ENCODE data around the gene FASTKD1.
"Not testable (repeated sequence)": the region's sequence is repeated elsewhere in the genome, so short reads cannot be mapped to it uniquely, and the experiment has no call there.

The FASTKD1 gene

GRCh38 chr2:169570752-169571151 lies 2.9 kb downstream of the FASTKD1 start:
- not testable (repeated sequence) for ATAC-seq

DNA sequence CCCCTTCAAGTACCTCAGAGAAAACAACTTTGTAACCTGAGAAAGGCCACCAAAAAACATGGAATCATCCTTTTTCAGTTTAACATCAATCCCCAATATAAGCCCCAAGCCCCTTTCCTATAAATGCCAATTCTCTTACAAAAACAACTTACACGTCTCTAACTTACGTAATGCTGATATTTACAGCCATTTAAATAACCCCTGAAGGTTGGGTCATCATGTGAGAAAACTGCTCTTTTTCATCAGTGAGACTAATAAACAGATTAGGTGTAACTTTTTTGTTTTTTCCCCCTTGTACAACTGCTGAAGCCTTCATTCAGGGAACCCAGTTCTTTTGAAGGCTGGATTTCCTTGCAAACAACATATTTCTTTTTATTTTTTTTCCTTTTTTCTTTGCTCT lies 3.7 kb downstream of the FASTKD1 start:
- DNase-seq (no peak), ATAC-seq (no peak)

More at GRCh38 chr2:169570752-169571151, 2.9 kb downstream of the FASTKD1 start:
- not testable (repeated sequence) for DNase-seq

- DNase-seq (no peak), ATAC-seq (no peak)
Observed at GRCh38 chr2:169565686-169566085, 8.0 kb downstream of the FASTKD1 start.

DNA sequence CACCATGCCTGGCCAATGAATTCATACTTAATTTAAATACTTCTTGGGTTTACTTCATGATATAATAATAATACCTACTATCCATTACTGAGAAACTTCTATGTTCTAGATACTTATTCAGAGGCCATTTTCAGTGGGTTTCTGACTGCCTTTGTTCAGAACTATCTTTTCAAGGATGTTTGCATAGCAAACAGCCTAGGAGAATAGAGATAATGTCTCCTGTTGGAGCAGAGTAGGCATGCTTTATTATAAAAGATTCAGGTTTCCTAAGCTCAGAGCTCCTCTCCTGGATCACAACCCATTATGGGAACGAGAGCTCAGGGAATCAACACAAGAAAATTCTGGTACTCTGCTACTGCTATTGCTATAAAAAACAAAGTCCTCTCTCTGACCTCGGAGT lies 11.1 kb downstream of the FASTKD1 start:
- no peak for ATAC-seq

DNA sequence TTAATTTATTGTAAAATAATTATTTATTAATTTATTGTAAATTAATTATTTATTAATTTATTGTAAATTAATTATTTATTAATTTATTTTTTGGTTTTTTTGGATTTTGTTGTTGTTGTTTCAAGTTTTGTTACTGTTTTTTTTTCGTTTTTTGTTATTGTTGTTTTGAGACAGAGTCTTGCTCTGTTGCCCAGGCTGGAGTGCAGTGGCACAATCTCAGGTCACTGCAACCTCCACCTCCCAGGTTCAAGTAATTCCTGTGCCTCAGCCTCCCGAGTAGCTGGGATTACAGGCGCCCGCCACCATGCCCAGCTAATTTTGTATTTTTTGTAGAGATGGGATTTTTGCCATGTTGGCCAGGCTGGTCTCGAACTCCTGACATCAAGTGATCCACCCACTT lies 11.6 kb downstream of the FASTKD1 start:
- DNase-seq, ATAC-seq: not testable (repeated sequence)

More for the DNA sequence above, 11.1 kb downstream of the FASTKD1 start:
- DNase-seq: no peak

GRCh38 chr2:169561364-169561763 lies 12.3 kb downstream of the FASTKD1 start:
- no peak for ATAC-seq
- no peak for DNase-seq

DNA sequence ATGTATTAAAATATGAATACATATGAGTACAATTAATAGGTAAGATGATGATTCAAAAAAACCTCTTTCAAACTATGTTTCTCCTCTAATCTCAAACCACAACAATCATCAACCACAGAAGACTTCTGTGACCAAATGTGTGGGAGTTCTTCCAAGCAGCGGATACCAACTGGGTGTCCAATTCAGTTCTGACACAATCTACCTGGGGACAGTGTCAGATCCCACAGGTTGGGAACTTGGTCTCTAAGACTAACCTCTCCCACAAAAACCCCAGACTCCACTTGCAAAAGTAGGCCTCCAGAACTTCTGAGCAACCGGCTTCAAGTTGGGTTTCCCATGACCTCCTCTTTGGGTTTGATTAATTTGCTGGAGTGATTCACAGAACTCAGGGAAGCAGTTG lies 26.9 kb downstream of the FASTKD1 start:
- peak; percentile 46 for ATAC-seq
- no peak for DNase-seq

DNA sequence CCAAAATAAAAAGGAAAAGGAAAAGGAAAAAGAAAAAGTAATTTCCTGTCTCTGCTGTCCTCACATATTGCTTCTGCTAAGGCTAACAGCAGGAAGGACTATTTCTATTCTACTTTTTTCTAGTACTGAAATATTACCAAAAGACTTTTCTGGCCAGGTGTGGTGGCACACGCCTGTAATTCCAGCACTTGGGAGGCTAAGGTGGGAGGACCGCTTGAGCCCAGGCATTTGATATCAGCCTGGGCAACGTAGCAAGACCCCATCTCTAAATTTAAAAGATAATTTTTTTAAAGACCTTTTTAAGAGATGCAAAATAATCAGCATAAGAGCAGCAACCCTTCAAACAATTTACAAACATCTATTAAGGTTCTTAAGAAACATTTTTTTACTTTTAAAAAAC lies 31.2 kb downstream of the FASTKD1 start:
- ATAC-seq: no peak
- no peak for DNase-seq

DNA sequence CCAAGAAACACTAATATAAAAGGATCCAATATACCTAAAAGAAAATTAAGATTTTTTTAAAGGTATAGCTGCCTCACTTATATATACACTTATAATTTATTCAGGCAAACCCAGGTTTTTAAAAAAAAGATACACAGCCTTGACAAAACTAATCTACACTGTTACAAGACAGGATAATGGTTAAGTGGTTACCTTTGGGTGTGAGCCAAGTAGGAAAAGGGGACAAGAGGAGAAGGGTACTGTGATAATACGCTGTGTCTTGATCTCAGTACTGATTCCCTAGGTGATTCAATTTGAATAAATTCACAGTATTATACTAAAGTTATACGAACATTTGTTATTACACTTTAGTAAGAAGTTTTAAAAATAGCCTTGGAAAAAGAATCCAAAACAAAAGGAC lies 33.5 kb downstream of the FASTKD1 start:
- DNase-seq: no peak
- ATAC-seq: no peak

GRCh38 chr2:169539460-169539859 lies 34.2 kb downstream of the FASTKD1 start:
- not testable (repeated sequence) for DNase-seq

DNA sequence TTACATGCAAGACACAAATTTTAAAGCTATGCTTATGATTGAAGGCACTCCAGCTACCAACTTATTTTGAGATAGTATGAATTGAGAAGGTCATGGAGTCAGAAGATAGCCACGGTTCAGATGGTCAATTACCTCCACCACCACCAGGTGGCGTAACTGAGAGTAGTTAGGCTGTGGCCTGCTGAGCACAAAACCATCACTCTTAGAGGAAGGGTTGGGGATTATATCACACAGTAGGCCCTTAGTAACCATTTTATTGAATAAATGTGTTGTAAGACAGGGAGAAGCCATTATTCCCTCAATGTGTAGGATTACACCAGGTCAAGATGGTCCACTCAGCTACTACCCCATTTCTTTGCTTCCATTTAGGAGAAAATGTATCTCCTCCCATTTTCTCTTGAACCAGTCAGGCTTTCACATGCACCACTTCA lies 45.4 kb downstream of the FASTKD1 start:
- ATAC-seq: peak; percentile 63
- peak; percentile 81 for DNase-seq

More at GRCh38 chr2:169539460-169539859, 34.2 kb downstream of the FASTKD1 start:
- not testable (repeated sequence) for ATAC-seq

DNA sequence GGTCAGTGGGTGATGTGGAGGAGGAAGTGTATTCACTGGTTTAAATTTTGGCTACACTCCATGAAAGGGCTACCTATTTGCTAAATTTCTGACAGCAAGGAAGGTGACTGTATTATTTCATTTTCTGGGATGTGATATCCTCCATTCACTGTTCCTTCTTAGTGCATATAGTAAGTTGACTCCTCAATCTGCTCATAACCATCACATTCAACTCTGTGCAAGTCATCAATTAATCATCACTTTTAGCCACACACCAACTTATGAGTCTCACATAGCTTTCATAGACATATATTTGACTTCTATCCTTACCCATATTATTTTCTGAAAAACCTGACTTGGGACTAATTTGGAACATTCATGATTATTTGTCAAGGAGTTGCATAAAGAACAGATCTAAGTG lies 47.2 kb downstream of the FASTKD1 start:
- no peak for DNase-seq
- ATAC-seq: no peak

- DNase-seq (no peak), ATAC-seq (no peak)
Observed at GRCh38 chr2:169525434-169525833, 48.2 kb downstream of the FASTKD1 start.

- ATAC-seq (no peak), DNase-seq (no peak)
Observed at GRCh38 chr2:169523681-169524080, 50.0 kb downstream of the FASTKD1 start.

DNA sequence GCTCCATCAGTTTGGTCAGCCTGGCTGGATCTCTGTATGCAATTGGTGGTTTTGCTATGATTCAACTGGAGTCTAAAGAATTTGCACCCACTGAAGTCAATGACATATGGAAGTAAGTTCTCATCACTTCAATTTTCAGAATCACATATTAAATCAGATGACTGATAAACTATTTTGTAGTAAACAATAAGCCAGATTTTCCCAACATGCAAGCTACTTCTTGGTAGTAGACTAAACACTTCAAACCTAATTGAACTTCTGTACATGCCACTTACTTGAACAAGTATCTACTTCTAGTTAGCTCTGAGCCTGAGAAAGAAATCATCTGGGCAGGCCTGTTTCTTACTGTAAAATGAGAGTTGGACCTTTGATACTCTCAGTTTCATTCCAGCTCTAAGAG lies 52.8 kb downstream of the FASTKD1 start:
- DNase-seq (no peak), ATAC-seq (no peak)

DNA sequence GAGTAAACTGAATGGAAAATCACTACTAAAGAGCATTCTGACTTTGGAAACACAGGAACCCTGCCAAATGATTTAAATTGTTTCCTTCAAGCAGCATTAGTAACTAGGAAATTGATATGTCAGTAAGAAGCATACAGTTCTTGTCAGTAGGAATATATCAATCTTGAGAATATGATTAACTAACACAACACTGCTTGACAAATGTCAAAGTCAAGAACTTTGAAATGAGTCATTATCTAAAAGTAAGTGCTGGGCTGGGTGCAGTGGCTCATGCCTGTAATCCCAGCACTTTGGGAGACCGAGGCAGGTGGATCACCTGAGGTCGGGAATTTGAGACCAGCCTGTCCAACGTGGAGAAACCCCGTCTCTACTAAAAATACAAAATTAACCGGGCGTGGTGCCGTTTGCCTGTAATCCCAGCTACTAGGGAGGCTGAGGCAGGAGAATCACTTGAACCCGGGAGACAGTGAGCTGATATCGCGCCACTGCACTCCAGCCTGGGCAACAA lies 57.1 kb downstream of the FASTKD1 start:
- not testable (repeated sequence) for DNase-seq, ATAC-seq

- DNase-seq, ATAC-seq: not testable (repeated sequence)
Observed at GRCh38 chr2:169514758-169515157, 58.9 kb downstream of the FASTKD1 start.

DNA sequence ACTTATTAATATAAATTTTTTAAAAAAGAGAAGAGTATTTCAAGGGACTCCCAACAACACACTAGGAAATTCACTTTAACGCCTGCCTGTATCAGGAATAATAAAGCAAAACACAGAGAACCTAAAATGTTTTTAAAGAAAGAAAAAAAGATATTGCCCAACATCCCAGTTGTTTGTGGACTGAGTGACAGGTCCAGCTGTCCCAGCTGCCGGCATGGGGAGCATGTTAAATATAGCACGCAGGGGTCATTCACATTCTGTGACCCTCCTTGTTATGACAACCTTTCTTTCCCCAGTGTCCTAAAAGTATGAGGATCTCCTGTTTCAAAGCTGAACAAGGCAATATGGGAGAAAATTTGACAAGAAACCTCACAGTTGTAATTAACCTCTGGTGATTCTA lies 59.7 kb downstream of the FASTKD1 start:
- no peak for DNase-seq
- no peak for ATAC-seq

- no peak for ATAC-seq
- no peak for DNase-seq
Observed at GRCh38 chr2:169513094-169513493, 60.6 kb downstream of the FASTKD1 start.

DNA sequence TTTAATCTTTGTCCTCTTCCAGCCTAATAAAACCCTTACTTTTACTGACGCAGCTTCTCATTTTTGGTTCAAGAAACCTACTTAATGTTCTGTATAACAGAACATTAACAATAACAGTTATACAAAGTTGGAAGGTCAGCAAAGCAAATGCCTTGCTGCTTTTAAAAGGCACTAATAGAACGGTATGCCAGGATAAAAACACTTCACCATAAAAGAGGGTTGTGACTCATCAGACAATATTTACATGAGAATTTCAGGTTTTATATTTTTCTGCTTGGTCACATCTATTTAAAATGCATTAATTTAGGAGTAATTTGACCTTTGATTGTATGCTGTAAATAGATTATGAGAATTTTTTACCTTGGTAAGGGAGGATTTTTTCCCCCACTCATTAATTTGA lies 61.1 kb downstream of the FASTKD1 start:
- no peak for ATAC-seq
- DNase-seq: no peak

DNA sequence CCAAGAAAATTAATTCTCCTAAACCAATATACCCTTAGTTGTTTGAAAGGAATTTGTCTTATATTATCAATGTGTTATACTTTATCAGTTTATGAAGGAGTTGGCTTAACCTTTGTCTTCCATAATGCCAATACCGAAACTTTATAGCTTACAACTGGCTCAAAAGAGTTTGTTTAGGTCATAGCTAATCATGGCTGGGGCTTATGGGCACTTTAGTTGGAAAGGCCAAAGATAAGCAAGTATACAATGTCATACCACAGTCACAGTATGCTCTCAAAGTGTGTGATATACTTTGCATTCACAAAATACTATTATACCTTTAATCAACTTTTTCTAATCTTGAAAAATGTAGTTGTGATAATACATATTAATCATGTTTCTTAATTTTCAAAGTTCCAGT lies 61.8 kb downstream of the FASTKD1 start:
- ATAC-seq (no peak), DNase-seq (no peak)

DNA sequence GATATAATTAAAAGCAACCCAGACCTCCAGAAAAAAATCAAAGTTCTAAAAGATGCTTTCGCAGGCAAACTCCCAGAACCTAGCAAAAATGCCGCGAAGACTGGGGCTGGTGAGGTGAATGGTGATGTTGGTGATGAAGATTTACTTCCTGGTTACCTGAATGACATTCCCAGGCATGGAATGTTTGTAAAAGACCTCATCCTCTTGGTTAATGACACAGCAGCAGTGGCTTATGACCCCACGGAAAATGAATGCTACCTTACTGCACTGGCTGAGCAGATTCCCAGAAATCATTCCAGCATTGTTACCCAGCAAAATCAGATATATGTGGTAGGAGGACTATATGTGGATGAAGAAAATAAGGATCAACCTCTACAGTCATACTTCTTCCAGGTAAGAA lies 63.2 kb downstream of the FASTKD1 start:
- ATAC-seq: no peak
- no peak for DNase-seq

- ATAC-seq: no peak
Observed at GRCh38 chr2:169509955-169510354, 63.7 kb downstream of the FASTKD1 start.

GRCh38 chr2:169509298-169509885 lies 64.3 kb downstream of the FASTKD1 start, which contains the start of gene KLHL41:
TSS of gene KLHL41 (plus strand) at chr2:169509702. CDS start at chr2:169509779, 77 bp downstream.
- DNase-seq (no peak), ATAC-seq (no peak)

More at GRCh38 chr2:169509955-169510354, 63.7 kb downstream of the FASTKD1 start:
- no peak for DNase-seq
